GM21723 (cell line): ENCODE results near the gene ARG2.

ENCODE experiments used
- ATAC-seq: cut with Tn5 transposase; IDR thresholded peaks from one replicate; pipeline ENCODE4 v1.9.1; 2021; ENCODE audit warnings: mild to moderate bottlenecking, moderate library complexity; ENCODE audit not compliant: unreplicated experiment

ARG2 gene

DNA sequence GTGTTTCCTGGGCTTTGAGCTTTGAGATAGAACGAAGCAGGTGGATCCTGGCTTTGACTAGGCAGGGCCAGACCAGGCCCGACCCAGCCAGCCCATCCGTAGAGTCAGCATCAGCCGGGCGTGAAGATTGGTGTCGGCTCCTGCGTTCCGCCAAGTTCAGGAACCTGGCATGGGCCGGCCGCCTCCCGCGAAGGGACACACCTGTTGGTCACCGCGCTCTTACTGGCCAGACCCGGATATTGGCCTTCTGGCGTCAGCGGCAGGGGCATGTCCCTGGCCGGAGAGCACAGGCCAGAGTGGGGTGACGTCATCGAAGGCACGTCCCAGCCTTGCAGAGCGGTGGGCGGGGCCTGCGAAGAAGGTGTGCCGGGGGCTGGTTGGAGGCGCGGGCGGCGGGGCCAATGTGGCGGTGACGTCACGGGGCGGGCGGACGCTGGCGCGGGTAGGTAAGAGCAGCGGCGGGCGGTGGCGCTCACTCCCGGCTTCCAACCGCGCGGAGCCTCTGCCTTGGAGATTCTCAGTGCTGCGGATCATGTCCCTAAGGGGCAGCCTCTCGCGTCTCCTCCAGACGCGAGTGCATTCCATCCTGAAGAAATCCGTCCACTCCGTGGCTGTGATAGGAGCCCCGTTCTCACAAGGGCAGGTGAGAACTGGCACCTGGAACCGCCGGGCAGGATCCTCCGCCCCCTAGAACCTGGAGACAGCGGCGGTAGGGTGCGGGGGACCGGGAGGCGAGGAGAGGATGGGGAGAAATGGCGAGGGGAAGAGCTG lies at the start of gene ARG2:
TSS of gene ARG2 (plus strand) at position 475 of the 771 bp plus-strand sequence. CDS start at position 533, 58 bp downstream.
- peak; percentile 94 for ATAC-seq

- ATAC-seq, result no peak
Observed at GRCh38 chr14:67570453-67570852, 49.3 kb upstream of the ARG2 start.

DNA sequence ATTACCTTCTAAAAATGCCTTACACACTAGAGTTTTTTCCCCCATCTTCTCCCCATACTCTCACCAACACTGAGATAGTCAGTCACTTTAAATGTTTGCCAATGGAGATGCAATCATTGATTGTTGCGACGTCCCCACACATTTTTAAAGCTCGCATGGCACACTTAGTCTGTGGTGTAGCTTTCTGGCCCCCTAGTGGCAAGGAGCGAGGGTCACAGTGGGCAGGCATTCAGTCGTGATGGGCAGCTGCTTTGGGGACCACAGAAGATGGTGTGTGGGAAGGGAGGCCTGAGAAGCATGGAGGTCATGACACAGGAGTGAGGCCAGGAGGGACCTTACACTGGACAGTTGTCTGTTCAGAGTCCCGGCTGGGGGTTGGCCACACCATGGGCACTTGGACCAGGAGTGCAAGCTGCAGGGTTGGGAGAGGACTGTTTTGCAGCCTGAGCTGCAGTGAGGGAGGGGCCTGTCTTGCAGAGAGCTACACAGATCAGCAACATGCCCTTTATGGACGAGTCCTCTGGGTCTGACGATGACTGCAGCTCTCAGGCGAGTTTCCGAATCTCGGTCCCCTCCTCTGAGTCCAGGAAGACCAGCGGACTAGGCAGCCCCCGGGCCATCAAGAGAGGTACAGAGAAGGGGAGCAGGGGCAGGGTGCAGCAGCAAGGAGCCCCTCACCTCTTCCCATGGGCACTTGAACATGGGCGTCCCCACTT lies 48.3 kb upstream of the ARG2 start:
- ATAC-seq, result no peak

DNA sequence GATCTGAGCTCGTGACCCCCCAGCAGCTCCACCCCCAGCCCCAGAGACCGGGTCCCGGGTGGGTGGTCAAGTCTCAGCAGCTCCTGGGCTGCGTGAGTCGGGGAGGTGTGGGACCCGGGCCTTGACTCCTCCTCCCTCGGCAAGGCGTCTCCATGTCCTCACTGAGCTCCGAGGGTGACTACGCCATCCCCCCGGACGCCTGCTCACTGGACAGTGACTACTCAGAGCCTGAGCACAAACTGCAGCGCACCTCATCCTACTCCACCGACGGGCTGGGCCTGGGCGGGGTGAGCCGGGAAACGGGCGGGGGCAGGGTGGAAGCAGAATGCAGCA lies 47.8 kb upstream of the ARG2 start:
- no peak for ATAC-seq

GRCh38 chr14:67572608-67573007 lies 47.1 kb upstream of the ARG2 start:
- ATAC-seq, result no peak

DNA sequence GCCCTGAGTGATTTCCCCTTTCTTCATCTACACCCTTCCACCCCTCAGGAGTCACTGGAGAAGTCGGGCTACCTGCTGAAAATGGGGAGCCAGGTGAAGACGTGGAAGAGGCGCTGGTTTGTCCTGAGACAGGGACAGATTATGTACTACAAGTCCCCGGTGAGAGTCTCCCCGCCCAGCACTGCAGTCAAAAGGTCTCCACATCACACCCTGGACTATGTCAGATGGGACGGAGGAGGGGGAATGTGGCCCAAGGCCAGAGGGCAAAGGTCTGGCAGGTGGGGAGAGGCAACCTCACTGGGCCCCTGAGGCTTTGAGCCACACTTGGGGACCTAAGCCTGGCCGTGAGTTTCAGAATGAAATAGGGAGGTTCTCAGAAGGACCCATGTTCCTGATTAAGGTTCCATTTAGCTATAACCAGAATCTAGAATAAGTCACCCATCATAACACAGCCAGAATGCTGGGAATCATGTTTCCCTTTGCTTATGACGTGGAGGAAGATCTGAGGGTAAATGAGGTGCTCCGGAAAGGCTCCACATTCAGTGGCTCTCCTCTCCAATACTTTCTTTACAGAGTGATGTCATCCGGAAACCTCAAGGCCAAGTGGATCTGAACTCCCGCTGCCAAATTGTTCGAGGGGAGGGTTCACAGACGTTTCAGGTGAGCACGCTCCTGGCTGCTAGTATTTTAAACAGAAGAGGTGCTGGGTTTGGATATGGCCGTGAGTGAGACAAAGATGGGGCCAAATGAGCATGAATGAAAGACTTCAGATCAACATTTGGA lies 46.3 kb upstream of the ARG2 start:
- no peak for ATAC-seq

DNA sequence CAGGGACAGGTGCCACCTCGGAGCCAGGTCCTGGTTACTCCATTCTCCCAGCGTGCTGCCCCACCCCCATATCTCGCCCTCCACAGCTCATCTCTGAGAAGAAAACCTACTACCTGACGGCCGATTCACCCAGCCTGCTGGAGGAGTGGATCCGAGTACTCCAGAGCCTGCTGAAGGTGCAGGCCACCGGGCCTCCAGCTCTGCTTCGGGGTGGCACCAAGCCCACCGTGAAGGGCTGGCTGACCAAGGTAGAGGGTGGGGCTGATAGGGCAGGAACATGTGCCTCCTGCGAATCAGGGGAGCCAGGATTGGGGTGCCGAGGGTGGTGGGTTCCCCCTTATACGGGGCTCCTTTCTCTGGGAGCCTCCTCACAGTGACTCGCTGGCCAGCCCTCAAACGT lies 45.6 kb upstream of the ARG2 start:
- ATAC-seq, result no peak

DNA sequence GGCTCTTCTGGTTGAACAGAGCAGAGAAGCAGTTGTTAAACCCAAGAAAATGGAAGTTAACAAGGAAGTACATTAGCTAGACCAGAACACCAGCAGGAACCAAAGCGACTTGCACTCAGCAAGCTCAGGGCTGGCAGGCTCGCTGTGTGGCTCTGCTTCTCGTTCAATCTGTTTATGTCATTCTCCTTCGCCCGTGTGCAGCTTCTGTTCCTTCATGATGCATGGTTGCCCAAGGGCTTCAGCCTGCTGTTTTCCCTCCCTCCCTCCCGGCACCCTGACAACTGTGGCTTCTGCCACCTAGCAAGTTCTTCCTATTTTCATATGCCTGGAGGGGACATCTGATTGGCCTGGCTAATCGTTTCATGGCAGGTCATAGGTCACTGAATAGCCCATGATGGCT lies 44.9 kb upstream of the ARG2 start:
- ATAC-seq, result no peak

DNA sequence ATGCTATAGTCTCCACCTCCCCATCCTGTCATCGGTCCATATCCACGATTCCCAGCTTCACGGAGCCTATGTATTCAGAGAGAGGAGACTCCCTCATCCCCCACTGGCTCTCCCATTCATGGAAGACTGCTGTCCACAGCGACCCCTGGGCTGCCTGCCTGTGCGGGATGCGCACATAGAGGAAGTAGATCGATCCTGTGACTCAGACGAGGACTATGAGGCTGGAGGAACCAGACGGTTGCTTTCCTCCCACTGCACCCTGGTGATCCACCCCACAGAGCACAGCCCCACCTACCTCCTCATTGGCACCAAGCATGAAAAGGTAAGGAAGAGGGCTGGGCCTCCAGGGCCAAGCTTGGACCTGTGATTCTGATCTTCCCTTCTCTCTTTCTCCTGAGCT lies 44.0 kb upstream of the ARG2 start:
- no peak for ATAC-seq

DNA sequence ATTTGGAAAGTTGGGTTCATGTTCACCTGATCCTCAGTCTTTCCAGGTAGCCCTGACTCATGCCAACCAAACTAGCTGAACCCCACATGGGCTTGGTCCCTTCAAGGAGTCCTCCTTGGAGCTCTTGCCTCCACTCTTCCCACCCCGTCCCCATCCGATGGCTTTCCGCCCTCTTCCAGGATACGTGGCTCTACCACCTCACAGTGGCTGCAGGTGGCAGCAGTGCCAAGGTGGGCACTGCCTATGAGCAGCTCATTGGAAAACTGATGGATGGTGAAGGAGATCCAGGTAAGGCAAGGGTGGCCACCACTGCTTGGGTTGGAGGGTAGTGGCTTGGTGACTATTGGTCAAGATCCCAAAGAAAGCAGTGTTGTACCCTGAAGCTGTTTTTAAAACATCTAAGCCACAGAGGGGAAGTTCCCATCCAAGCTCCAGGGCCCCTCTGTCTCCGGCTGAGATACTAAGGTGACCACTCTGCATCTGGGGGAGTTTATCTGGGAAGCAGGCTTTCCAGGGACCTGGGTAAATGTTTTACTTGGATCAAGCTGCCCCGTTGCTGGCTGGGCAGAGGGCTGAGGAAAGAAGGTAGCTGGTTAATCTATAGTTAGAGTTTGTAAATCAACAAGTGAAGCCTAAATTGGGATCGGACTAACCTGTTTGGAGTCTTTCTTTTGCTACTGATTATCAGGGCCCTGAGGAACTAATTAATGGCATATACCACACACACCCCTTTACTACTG lies 43.3 kb upstream of the ARG2 start:
- no peak for ATAC-seq

DNA sequence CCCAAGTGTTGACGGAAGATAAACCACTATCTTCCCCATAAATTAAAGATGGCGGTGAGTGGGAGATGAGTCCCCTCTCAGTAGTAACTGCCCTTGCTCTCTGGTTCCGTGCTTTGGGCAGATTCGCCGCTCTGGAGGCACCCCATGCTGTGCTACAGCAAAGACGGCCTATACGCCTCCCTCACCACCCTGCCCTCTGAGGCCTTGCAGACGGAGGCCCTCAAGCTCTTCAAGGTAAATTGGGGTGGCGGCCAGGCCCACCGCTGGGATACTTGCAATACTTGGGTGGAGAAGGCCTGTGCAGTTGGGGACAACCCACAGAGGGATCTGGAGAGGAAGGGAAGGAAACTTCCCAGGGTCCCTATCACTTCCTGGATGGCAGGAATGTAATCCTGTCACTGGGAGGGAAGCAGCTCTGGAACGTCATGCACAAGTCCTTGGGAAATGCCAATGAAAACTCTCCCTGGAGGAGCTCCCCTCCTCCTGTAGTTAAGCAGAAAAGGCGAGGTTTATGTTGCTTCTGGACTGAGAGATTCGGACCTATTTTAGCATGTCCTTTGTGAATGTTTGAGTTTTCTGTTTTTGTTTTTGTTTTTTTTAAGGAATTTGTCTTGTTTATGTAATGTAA lies 42.4 kb upstream of the ARG2 start:
- ATAC-seq, result no peak

DNA sequence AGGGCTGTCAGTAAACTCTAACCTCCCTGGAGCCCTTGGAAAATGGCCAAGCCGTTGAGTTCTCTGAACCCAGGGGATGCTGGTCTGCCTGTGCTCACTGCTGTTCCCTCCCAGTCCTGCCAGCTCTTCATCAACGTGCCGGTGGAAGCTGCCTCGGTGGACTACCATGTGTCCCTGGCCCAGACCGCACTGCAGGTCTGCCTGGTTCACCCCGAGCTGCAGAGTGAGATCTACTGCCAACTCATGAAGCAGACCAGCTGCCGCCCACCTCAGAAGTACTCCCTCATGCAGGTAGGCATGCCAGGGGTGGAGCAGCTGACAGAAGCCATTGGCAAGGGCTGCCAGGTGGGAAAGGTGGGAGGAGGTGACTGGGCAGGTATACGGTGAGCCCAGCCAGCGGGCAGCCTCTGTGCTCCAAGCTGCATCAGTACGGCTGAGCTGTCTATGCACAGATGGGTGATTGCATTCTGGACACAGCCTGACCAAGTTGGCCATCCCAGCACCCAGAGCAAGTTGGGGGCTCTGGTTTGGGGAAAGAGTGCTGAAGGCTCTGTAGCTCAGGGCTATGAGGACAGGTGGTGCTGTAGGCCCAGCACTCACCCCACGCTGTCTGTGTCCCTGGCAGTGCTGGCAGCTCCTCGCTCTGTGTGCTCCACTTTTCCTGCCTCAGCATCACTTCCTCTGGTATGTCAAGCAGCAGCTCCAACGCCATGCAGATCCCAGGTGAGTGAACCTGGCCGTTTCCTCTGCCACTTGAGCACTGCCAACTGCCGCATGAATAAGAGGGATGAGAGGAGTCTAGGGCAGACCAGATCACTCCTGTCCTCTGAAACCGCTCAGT lies 41.6 kb upstream of the ARG2 start:
- no peak for ATAC-seq

DNA sequence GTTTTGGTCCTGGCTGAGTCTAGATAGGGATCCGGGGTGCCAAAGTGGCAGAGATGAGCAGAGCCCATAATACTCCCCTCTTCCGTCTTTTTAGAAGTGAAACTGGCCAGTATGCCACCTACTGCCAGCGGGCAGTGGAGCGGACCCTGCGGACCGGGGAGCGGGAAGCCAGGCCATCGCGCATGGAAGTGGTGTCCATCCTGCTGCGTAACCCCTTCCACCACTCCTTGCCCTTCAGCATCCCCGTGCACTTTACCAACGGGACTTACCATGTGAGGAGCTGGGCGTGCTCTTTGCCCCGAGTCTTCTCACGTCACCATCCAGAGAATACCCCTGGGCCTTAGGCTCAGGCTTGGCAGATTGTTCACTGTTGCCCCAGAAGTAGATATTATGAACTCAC lies 40.7 kb upstream of the ARG2 start:
- ATAC-seq, result no peak

GRCh38 chr14:67579636-67580035 lies 40.1 kb upstream of the ARG2 start:
- ATAC-seq, result no peak

DNA sequence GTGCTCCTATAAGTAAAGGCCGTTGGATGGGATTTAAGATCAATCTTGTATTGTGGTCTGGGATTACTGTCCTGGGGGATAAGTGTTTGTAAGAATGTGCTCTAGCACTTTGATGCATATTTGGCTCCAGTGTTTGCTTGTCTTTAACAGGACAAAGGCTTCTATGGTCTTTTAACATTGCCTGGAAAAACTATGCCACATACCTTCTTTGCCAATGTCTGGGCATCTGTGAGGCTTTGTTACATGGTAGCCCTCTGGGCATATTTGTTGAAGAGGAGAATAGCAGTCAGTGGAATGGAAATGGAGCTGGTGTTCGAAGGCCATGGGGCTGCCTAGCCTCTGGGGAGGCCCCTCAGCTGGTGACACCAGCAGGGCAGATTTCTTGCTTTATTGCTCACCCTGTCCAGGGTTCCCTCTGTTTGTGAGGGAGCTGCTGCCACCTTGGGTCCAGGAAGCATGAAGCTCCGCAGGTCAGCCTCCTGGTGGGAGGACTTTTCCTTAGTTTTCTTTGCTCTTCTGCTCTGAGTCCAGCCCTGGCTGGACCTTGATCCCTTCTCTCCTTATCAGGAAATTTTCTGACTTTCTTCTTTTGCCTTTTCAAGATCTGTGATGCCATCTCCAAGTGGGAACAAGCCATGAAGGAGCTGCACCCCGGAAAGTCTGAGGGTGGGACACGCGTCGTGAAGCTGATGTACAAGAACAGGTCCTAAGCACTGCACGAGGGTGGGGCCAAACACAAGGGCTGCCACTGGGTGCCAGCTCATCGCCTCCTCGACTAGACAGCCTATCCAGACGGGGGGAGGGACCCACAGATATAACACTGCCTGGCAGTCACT lies 39.2 kb upstream of the ARG2 start:
- ATAC-seq, result no peak

DNA sequence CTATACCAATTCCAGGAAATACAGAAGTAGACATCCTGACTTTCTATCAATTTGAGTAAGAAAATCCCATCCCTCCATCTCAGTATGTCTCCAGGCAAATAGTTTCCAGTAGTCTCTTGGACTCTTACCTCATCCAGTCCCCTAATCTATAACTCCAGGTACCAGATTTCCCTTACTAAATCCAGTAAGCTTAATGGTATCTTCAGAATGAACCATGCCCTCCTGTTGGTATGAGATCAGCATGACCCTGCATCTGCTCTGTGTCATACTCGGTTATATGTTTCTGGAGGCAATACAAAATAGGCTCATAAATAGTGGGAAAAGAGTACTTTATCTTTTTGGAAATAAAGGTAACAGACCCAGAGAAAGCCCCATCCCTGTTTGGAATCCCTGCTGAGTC lies 38.1 kb upstream of the ARG2 start:
- no peak for ATAC-seq

DNA sequence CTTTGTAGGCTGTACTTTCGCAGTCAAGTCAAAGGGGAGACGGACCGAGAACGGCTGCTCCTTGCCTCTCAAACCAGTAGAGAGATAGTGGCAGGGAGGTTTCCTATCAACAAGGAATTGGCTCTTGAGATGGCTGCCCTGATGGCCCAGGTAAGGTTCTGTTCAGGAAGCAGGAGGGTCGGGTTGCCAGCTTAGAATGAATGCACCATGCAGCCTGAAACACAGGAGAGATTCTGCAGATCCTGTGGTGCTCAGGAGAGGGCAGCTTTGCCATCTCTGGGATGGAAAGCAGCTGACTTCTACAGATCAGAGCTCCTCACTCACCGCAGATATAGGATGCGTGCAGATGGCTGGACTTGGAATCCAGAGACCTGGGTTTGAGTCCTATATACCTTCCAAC lies 37.7 kb upstream of the ARG2 start:
- ATAC-seq, result no peak

GRCh38 chr14:67583711-67584644 lies 35.7 kb upstream of the ARG2 start:
- ATAC-seq, result peak; percentile 65
